Activated CD4-positive, alpha-beta memory T cell treated with anti-CD3 and anti-CD28 coated beads, Interleukin-2, amount 10 ng/mL, durations not matched to agents 7 days and 5 days (primary cell): ENCODE results near the gene DNAJC9. TPM values are rescaled to one million over a fixed set of nuclear protein-coding genes. Genes with fewer than 3 reads are reported as not detected.
"Not testable (repeated sequence)": the region's sequence is repeated elsewhere in the genome, so short reads cannot be mapped to it uniquely, and the experiment has no call there.

ENCODE experiments used
- CTCF ChIA-PET: fragments of 350-600 bp; sonication (Branson Sonifier 250); formaldehyde crosslinking; loops from one replicate; lab custom pipeline; 2021; ENCODE audit warnings: antibody characterized with exemption, inconsistent platforms; lab: Charles Lee
- POLR2A ChIA-PET: fragments of 350-600 bp; sonication (Branson Sonifier 250); formaldehyde crosslinking; loops from one replicate; lab custom pipeline; 2021; ENCODE audit warnings: antibody characterized with exemption; lab: Charles Lee
- DNase-seq: peaks from one replicate; pipeline ENCODE4 v3.0.0-alpha.2; 2020
- H3K27ac Mint-ChIP-seq: one replicate; pipeline ENCODE4 v1.8.0; 2021; ENCODE audit warnings: mild to moderate bottlenecking, mixed read lengths
- H3K27me3 Mint-ChIP-seq: one replicate; pipeline ENCODE4 v1.8.0; 2021; ENCODE audit warnings: mixed read lengths
- H3K36me3 Mint-ChIP-seq: one replicate; pipeline ENCODE4 v1.8.0; 2021; ENCODE audit warnings: low read depth, mixed read lengths
- H3K4me1 Mint-ChIP-seq: one replicate; pipeline ENCODE4 v1.8.0; 2021; ENCODE audit warnings: mixed read lengths
- H3K4me3 Mint-ChIP-seq: one replicate; pipeline ENCODE4 v1.8.0; 2021; ENCODE audit warnings: mild to moderate bottlenecking, mixed read lengths
- H3K9me3 Mint-ChIP-seq: one replicate; pipeline ENCODE4 v1.8.0; 2021; ENCODE audit warnings: mixed read lengths
- total RNA-seq, 2 experiments: library from RNA; stranded (reverse); gene quantifications; one replicate each; pipeline ENCODE4 v1.2.3, GENCODE V29; 2021

Gene DNAJC9
- total RNA-seq, result 10 to 100 TPM; 46.9 to 49.6 TPM

DNA sequence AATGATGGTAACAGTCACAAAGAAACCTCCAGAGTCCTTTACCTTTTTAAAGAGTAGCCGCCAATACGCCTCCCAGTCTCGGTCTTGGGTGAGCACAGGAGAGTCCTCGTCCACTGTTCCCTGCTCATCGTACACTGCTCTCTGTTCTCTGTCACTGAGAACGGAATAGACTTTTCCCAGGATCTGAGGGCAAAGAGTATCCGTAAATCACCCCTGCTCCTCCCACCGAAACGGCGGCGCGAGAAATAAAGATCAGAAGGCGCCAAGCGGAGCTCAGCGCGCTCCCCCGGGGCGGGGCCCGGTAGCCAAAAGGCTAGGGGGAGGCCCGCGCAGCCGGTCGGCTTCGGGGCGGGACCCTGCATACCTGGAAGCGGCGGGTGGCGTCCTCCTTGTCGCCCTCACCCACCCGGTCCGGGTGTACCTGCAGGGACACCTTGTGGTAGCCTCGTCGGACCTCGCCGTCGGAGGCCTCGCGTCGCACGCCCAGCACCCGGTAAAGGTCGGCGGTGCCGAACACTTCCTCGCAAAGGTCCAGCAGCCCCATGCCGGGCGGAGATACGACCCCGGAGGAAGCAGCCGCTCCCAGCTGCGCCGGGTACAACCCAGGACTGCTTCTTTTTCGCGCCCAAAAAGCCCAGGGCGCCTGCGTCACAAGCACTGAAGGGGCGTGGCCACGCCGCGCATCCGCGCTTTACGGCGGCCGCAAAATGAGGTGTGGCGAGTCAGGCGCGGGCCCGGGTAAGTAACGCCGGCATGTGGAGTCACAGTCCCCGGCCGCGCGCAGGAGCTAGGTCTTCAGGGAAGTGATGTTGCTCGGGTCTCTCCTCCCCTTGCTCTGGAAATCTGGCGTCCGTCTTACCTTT is at the start of gene DNAJC9:
Gene DNAJC9, minus strand, starts transcription at position 610 of the 863 bp plus-strand sequence. Its CDS starts 66 bp downstream, at position 544.
- POLR2A ChIA-PET, result interaction anchor here (0.5 to 3.5 kb wide), 36 partner anchors 9 to 950 kb away, joined by 3 to 37 read pairs (median 4); partner anchors contain the start of genes ANXA7, CFAP70, DNAJB12 and ECD
- Mint-ChIP-seq H3K27me3 (no peaks in the 10 kb centered on the region), H3K4me3 (peak within 1 kb of the TSS; percentile 99), H3K4me1 (peaks cover 71% of the 10 kb centered on the region), H3K9me3 (no peaks in the 10 kb centered on the region), H3K36me3 (peaks cover 80% of the 10 kb centered on the region), H3K27ac (peak within 1 kb of the TSS; percentile 95)
- DNase-seq, result peak; percentile 98
- CTCF ChIA-PET, result interaction anchor here (0.6 to 2.2 kb wide), 6 partner anchors 9 to 165 kb away, joined by 3 to 7 read pairs (median 4); partner anchors contain the start of gene P4HA1

- ChIA-PET CTCF (no interaction called here), POLR2A (no interaction called here)
- H3K27ac Mint-ChIP-seq, result no peak overlapping the region
- DNase-seq, result no peak
- peaks cover 8% of the 10 kb centered on the region for H3K27me3 Mint-ChIP-seq
- peaks cover 4% of the 10 kb centered on the region for H3K9me3 Mint-ChIP-seq
- H3K4me1 Mint-ChIP-seq, result peaks cover 11% of the 10 kb centered on the region
- peaks cover 2% of the 10 kb centered on the region for H3K36me3 Mint-ChIP-seq
- H3K4me3 Mint-ChIP-seq, result no peak overlapping the region
Measured at GRCh38 chr10:73293461-73293860, 46.4 kb upstream of the DNAJC9 start.

GRCh38 chr10:73289958-73290357 is 42.9 kb upstream of the DNAJC9 start:
- peaks cover 4% of the 10 kb centered on the region for H3K9me3 Mint-ChIP-seq
- no peak for DNase-seq
- CTCF ChIA-PET, result no interaction called here
- POLR2A ChIA-PET, result no interaction called here
- peaks cover 4% of the 10 kb centered on the region for H3K27me3 Mint-ChIP-seq
- peaks cover 2% of the 10 kb centered on the region for H3K36me3 Mint-ChIP-seq
- no peaks in the 10 kb centered on the region for H3K4me1 Mint-ChIP-seq
- no peak overlapping the region for H3K4me3 Mint-ChIP-seq
- H3K27ac Mint-ChIP-seq, result no peak overlapping the region

- Mint-ChIP-seq H3K4me3 (no peak overlapping the region), H3K4me1 (no peaks in the 10 kb centered on the region), H3K9me3 (peaks cover 4% of the 10 kb centered on the region), H3K27me3 (no peaks in the 10 kb centered on the region), H3K27ac (no peak overlapping the region), H3K36me3 (peaks cover 2% of the 10 kb centered on the region)
- ChIA-PET CTCF (no interaction called here), POLR2A (no interaction called here)
- DNase-seq, result no peak
Measured at GRCh38 chr10:73287441-73287840, 40.4 kb upstream of the DNAJC9 start.

DNA sequence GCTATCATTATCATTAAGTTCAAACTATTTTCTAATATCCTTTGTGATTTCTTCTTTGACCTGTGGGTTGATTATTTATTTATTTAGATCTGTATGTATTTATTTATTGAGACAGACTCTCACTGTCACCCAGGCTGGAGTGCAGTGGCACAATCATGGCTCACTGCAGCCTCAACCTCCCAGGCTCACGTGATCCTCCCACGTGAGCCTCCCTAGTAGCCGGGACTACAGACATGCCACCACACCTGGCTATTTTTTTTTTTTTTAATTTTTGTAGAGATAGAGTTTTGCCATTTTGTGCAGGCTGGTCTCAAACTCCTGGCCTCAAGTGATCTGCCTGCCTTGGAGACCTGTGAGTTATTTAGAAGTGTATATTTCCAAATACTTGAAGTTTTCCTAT is 34.0 kb upstream of the DNAJC9 start:
- no peaks in the 10 kb centered on the region for H3K4me1 Mint-ChIP-seq
- H3K9me3 Mint-ChIP-seq, result no peaks in the 10 kb centered on the region
- H3K27ac Mint-ChIP-seq, result no peak overlapping the region
- DNase-seq, result no peak
- no peaks in the 10 kb centered on the region for H3K36me3 Mint-ChIP-seq
- ChIA-PET CTCF (no interaction called here), POLR2A (no interaction called here)
- H3K27me3 Mint-ChIP-seq, result no peaks in the 10 kb centered on the region
- no peak overlapping the region for H3K4me3 Mint-ChIP-seq

GRCh38 chr10:73264423-73264822 is 17.4 kb upstream of the DNAJC9 start:
- no peaks in the 10 kb centered on the region for H3K27me3 Mint-ChIP-seq
- H3K9me3 Mint-ChIP-seq, result no peaks in the 10 kb centered on the region
- no peak overlapping the region for H3K4me3 Mint-ChIP-seq
- peaks cover 9% of the 10 kb centered on the region for H3K4me1 Mint-ChIP-seq
- CTCF ChIA-PET, result interaction anchor here (0.6 to 2.2 kb wide), 16 partner anchors 8 to 395 kb away, joined by 3 to 16 read pairs (median 4); partner anchors contain the start of genes CFAP70, DNAJC9 and MRPS16
- POLR2A ChIA-PET, result interaction anchor here (2.2 to 3.2 kb wide), 2 partner anchors 12 to 17 kb away, joined by 9 to 13 read pairs; partner anchors contain the start of genes DNAJC9 and MRPS16
- H3K36me3 Mint-ChIP-seq, result no peaks in the 10 kb centered on the region
- H3K27ac Mint-ChIP-seq, result no peak overlapping the region
- no peak for DNase-seq

DNA sequence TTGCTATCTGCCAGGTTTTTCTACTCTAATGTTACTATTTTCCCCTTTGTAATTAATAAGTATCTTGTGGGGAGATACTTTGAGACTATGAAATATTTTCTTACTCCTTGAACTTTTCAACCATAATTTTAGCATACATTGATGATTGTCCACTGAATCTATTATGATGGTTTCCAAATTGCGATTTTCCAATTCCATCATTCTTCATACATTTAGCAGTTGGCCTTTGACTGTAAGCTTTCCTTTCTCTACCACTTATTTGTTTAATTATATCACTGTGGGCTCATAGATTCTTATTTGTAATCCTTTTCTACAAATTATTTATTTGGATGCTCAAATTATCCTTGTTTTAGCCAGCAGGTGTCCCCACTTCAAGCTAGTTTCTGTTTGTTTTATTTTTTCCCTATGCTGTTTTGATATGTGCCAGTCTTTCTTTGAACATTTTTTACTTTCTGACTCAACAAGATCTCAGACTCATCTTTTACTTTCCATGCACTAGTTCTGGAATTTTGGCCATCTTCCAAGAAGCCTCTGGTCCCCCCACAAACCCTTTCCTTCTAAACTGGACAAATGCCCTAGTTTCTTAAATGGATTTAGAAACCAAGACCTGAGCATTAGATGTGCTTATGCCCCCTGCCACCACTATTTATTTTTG is 16.8 kb upstream of the DNAJC9 start:
- Mint-ChIP-seq H3K27ac (no peak overlapping the region), H3K36me3 (no peaks in the 10 kb centered on the region), H3K4me1 (peaks cover 9% of the 10 kb centered on the region), H3K4me3 (no peak overlapping the region), H3K27me3 (no peaks in the 10 kb centered on the region), H3K9me3 (peaks cover 6% of the 10 kb centered on the region)
- CTCF ChIA-PET, result interaction anchor here (0.7 to 2.2 kb wide), 15 partner anchors 8 to 396 kb away, joined by 3 to 16 read pairs (median 4); partner anchors contain the start of genes CFAP70, DNAJC9 and MRPS16
- POLR2A ChIA-PET, result interaction anchor here (2.2 to 3.2 kb wide), 2 partner anchors 11 to 17 kb away, joined by 9 to 13 read pairs; partner anchors contain the start of genes DNAJC9 and MRPS16
- no peak for DNase-seq

GRCh38 chr10:73262880-73263555 is 16.0 kb upstream of the DNAJC9 start:
- no peak overlapping the region for H3K4me3 Mint-ChIP-seq
- no peak for DNase-seq
- POLR2A ChIA-PET, result interaction anchor here (2.2 to 3.2 kb wide), 2 partner anchors 10 to 16 kb away, joined by 9 to 13 read pairs; partner anchors contain the start of genes DNAJC9 and MRPS16
- peaks cover 7% of the 10 kb centered on the region for H3K9me3 Mint-ChIP-seq
- H3K36me3 Mint-ChIP-seq, result no peaks in the 10 kb centered on the region
- H3K27ac Mint-ChIP-seq, result no peak overlapping the region
- CTCF ChIA-PET, result interaction anchor here (1.2 to 2.2 kb wide), 10 partner anchors 9 to 397 kb away, joined by 3 to 16 read pairs (median 5); partner anchors contain the start of genes CFAP70, DNAJC9 and MRPS16
- peaks cover 9% of the 10 kb centered on the region for H3K4me1 Mint-ChIP-seq
- no peaks in the 10 kb centered on the region for H3K27me3 Mint-ChIP-seq

DNA sequence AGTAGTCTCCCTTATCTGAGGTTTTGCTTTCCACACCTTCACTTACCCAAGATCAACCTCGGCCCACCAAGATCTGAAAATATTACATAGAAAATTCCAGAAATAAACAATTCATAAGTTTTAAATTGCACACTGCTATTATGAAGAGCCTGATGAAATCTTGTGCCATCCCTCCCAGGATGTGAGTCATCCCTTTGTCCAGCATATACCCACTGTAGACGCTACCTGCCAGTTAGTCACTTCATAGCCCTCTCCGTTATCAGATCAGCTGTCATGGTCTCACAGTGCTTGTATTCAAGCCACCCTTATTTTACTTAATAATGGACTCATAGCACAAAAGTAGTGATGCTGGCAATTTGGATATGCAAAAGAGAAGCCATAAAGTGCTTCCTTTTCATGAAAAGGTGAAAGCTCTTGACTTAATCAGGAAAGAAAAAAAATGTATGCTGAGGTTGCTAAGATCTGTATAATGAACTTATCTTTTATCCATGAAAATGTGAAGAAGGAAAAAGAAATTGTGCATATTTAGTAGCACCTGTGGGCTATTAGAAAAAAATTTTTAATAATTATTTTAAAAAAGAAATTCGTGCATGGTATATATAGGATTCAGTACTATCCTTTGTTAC is 15.2 kb upstream of the DNAJC9 start:
- H3K27ac Mint-ChIP-seq, result no peak overlapping the region
- H3K4me3 Mint-ChIP-seq, result no peak overlapping the region
- ChIA-PET CTCF (interaction anchor here (0.6 to 2.4 kb wide), 2 partner anchors 24 to 382 kb away, joined by 3 to 7 read pairs; no protein-coding TSS in a partner anchor), POLR2A (interaction anchor here (3.2 kb wide), 1 partner anchor 9 kb away, joined by 13 read pairs; the partner anchor contains the start of gene MRPS16)
- no peaks in the 10 kb centered on the region for H3K27me3 Mint-ChIP-seq
- H3K9me3 Mint-ChIP-seq, result peaks cover 7% of the 10 kb centered on the region
- H3K4me1 Mint-ChIP-seq, result peaks cover 10% of the 10 kb centered on the region
- no peaks in the 10 kb centered on the region for H3K36me3 Mint-ChIP-seq
- no peak for DNase-seq

- CTCF ChIA-PET, result interaction anchor here (0.6 to 2.4 kb wide), 2 partner anchors 24 to 382 kb away, joined by 3 to 7 read pairs; no protein-coding TSS in a partner anchor
Measured at GRCh38 chr10:73261362-73261995, 14.4 kb upstream of the DNAJC9 start.

DNA sequence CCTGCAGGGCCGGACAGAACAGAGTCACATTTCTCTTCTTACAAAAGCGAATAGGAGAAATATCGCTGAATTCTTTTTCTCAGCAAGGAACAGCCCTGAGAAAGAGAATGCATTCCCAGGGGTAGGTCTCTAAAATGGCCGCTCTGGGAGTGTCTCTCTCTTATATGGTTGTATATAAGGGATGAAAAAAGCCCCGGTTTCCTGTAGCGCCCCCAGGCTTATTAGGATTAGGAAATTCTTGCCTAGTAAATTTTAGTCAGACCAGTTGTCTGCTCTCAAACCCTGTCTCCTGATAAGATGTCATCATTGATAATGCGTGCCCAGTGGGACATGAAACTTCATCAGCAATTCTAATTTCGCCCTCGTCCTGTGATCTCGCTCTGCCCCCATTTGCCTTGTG is 11.6 kb upstream of the DNAJC9 start:
- H3K9me3 Mint-ChIP-seq, H3K36me3 Mint-ChIP-seq, H3K27ac Mint-ChIP-seq, CTCF ChIA-PET, POLR2A ChIA-PET, H3K27me3 Mint-ChIP-seq, H3K4me3 Mint-ChIP-seq, DNase-seq: not testable (repeated sequence)
- H3K4me1 Mint-ChIP-seq, result peaks cover 13% of the 10 kb centered on the region

More at GRCh38 chr10:73261362-73261995, 14.4 kb upstream of the DNAJC9 start:
- Mint-ChIP-seq H3K27ac (no peak overlapping the region), H3K4me3 (no peak overlapping the region), H3K27me3 (no peaks in the 10 kb centered on the region), H3K4me1 (peaks cover 13% of the 10 kb centered on the region), H3K9me3 (peaks cover 7% of the 10 kb centered on the region), H3K36me3 (no peaks in the 10 kb centered on the region)
- no peak for DNase-seq
- POLR2A ChIA-PET, result interaction anchor here (3.2 kb wide), 1 partner anchor 9 kb away, joined by 13 read pairs; the partner anchor contains the start of gene MRPS16
